Esophagus squamous epithelium (tissue), 5 donors: Measurements from ENCODE around the gene PRR20G. TPM values are rescaled to one million over a fixed set of nuclear protein-coding genes. Genes with fewer than 3 reads are reported as not detected.

Experiments used
- DNase-seq: peaks from one replicate; lab custom pipeline; 2025; lab: John Stamatoyannopoulos, UW
- H3K27ac ChIP-seq, 4 donors: fragments of 200-600 bp; sonication (generic); one replicate each; pipeline ENCODE4 v1.5.1; 2016 to 2019; ENCODE audit warnings: mild to moderate bottlenecking in 1 of 4
- H3K27me3 ChIP-seq, 4 donors: fragments of 200-600 bp; sonication (generic); 1 replicate in 3 of 4; 2 replicates in 1 of 4; pipeline versions ENCODE4 v1.5.1 to v1.6.0; 2017 to 2021; ENCODE audit warnings: antibody characterized with exemption in 1 of 4
- H3K36me3 ChIP-seq, 3 donors: fragments of 200-600 bp; sonication (generic); one replicate each; pipeline ENCODE4 v1.5.1; 2016 to 2019
- H3K4me1 ChIP-seq, 3 donors: fragments of 200-600 bp; sonication (generic); one replicate each; pipeline ENCODE4 v1.5.1; 2017 to 2019
- H3K4me3 ChIP-seq, 4 donors: fragments of 200-600 bp; sonication (generic); 1 replicate in 3 of 4; 2 replicates in 1 of 4; pipeline ENCODE4 v1.5.1; 2016 to 2019; ENCODE audit warnings: mild to moderate bottlenecking in 2 of 4, moderate library complexity in 1 of 4
- H3K9me3 ChIP-seq, 3 donors: fragments of 200-600 bp; sonication (generic); one replicate each; pipeline ENCODE4 v1.5.1; 2016 to 2019
- POLR2A ChIP-seq, 4 donors: fragments of 450-650 bp; IDR thresholded peaks; one replicate each; pipeline ENCODE4 v1.6.1; 2017; ENCODE audit warnings: antibody characterized with exemption in 4 of 4, mild to moderate bottlenecking in 4 of 4, moderate library complexity in 3 of 4
- WGBS, 2 donors: methylation state at CpG; one replicate each; pipeline ENCODE4 v1.1.5; 2018; 5-methylcytosine and 5-hydroxymethylcytosine counted together
- intact Hi-C: fragments of 100-400 bp; cut with DNase I; formaldehyde crosslinking; loops from one replicate; pipeline ENCODE4 v1.15.0; 2022
- total RNA-seq, 4 donors: library from RNA; depleted of rRNA; stranded (reverse); fragments of >200 nt; gene quantifications; one replicate each; pipeline ENCODE4 v1.1.0, GENCODE V29; 2016
- TF ChIP-seq, protein P1 (sequence below), 6 experiments: fragments of 450-650 bp in 4 of 6; fragments of 200-600 bp in 2 of 6; sonication (generic) in 2 of 6; IDR thresholded peaks; one replicate each; pipeline ENCODE4 v1.5.1; 2016 to 2019; ENCODE audit warnings: antibody characterized with exemption in 6 of 6, mild to moderate bottlenecking in 4 of 6, moderate library complexity in 4 of 6
- donor health status: DM: yes; HTN: yes; CAD: no.

The PRR20G gene
- total RNA-seq, 4 donors from 2014 or later = not detected

DNA sequence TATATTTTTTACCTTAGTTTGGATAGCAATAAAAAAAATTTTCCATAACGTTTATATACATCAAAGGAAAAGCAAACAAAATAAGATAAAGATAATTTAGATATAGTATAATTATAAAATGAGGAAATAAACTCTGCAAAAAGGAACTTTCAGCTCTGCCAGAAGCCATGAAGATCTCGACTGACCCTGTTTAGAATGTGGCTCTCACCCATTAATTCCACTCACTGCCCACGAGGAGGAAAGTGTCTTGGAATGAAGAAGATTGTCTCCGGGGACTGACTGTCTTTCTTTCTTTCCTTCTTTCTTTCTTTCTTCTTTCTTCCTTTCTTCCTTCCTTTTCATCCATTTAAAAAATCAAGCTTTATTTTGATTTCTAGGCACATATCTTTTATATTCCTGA is 20.1 kb upstream of the PRR20G start:
- DNase-seq = no peak
- Histone ChIP-seq H3K9me3 (no peaks in the 10 kb centered on the region), H3K27me3 (peaks cover 0 to 51% (median 0%) of the 10 kb centered on the region in 4 donors), H3K4me1 (peaks cover 0 to 12% (median 0%) of the 10 kb centered on the region in 3 donors), H3K27ac (no peak overlapping the region), H3K4me3 (no peak overlapping the region), H3K36me3 (no peaks in the 10 kb centered on the region)
- 46 to 47% methylated on average over 4 of the region's 4 CpGs for whole genome bisulfite sequencing, 2 donors
- intact Hi-C loops = no loop called here
- no peak for TF ChIP-seq POLR2A (IDR thresholded peaks at IDR 0.05)
- TF ChIP-seq, protein P1, sequence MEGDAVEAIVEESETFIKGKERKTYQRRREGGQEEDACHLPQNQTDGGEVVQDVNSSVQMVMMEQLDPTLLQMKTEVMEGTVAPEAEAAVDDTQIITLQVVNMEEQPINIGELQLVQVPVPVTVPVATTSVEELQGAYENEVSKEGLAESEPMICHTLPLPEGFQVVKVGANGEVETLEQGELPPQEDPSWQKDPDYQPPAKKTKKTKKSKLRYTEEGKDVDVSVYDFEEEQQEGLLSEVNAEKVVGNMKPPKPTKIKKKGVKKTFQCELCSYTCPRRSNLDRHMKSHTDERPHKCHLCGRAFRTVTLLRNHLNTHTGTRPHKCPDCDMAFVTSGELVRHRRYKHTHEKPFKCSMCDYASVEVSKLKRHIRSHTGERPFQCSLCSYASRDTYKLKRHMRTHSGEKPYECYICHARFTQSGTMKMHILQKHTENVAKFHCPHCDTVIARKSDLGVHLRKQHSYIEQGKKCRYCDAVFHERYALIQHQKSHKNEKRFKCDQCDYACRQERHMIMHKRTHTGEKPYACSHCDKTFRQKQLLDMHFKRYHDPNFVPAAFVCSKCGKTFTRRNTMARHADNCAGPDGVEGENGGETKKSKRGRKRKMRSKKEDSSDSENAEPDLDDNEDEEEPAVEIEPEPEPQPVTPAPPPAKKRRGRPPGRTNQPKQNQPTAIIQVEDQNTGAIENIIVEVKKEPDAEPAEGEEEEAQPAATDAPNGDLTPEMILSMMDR (IDR thresholded peaks at IDR 0.05) = no peak

DNA sequence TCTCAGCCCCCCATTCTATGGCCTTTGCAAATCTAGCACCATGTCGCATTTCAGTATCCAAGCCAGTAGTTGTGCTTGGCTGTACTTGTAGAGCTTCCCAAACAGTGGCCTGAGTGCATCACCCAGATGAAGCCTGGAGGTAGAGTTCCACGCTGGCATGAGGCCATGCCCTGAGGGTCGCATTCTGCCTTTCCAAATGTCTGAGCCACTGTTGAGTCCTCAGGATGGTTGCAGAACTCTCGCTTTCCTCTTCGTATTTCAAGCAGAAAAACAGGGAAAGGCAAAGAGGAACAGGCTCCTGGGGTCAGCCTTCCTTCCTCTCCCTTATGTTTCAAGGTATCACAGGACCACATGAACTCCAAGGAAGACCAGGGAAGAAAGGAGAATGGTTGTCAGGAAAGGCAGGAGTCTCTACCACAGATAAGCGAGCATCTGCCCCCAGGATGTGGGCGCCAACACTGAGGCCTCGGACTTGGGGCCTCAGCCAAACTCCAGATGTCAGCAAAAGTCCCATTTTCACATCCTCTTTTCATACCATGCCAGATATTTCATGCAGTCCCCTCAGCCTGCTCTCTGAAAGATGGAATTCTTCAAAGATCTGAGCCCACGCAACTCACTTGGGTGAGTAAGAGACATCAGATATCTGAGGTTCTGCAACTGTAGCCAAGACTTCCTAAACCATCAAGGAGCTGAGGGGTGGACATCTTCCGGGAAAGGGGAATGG is 19.4 kb upstream of the PRR20G start:
- TF ChIP-seq POLR2A (IDR thresholded peaks at IDR 0.05) = no peak
- TF ChIP-seq, protein P1 (IDR thresholded peaks at IDR 0.05) = no peak
- H3K4me3 ChIP-seq = no peak overlapping the region
- H3K9me3 ChIP-seq = no peaks in the 10 kb centered on the region
- intact Hi-C loops = no loop called here
- peaks cover 0 to 47% (median 0%) of the 10 kb centered on the region in 4 donors for H3K27me3 ChIP-seq
- H3K36me3 ChIP-seq = no peaks in the 10 kb centered on the region
- 50 to 60% methylated on average over 7 to 10 of the region's 10 CpGs for WGBS, 2 donors
- H3K4me1 ChIP-seq = peaks cover 0 to 12% (median 0%) of the 10 kb centered on the region in 3 donors
- no peak for DNase-seq
- no peak overlapping the region for H3K27ac ChIP-seq

DNA sequence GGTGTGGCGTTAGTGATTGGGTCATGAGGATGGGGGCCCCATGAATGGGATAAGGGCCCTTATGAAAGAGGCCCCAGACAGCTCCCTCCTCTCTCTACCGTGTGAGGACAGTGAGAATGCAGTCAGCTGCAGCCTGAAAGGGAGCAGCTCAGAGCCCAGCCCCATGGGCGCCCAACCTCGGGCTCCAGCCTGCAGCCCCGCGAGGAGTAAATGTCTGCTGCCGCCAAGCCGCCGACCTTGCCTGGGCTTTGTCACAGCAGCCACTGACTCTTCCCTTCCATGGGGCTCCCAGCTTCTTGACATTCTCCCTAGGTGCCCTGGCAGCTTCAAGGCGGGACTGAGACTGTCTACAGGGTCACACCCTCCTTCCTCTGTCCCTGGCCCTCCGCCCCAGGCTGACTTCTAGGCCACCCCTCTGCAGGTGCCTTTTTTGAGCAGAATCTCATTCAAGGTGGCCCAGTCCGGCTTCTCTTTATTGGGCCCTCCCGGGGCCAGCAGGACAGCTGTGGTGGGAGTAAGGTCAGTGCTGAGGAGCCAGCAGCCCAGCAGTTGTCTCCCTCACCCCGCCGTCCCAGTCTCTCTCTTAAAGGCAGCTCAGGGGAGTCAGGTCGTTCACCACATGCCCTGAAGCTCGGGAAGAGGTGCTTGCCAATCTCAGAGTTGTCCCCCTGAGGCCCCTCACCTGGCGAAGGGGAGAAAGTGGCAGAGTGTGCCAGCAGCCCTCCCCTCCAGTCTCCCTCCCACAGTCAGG is 18.7 kb upstream of the PRR20G start:
- no peak overlapping the region for H3K4me3 ChIP-seq
- TF ChIP-seq, protein P1 (IDR thresholded peaks at IDR 0.05) = no peak
- no peak for TF ChIP-seq POLR2A (IDR thresholded peaks at IDR 0.05)
- H3K4me1 ChIP-seq = peaks cover 0 to 12% (median 0%) of the 10 kb centered on the region in 3 donors
- H3K36me3 ChIP-seq = no peaks in the 10 kb centered on the region
- intact Hi-C loops = no loop called here
- H3K27ac ChIP-seq = no peak overlapping the region
- DNase-seq = no peak
- H3K27me3 ChIP-seq = peaks cover 0 to 44% (median 0%) of the 10 kb centered on the region in 4 donors
- H3K9me3 ChIP-seq = no peaks in the 10 kb centered on the region
- 81 to 87% methylated on average over 9 to 15 of the region's 18 CpGs for WGBS, 2 donors

DNA sequence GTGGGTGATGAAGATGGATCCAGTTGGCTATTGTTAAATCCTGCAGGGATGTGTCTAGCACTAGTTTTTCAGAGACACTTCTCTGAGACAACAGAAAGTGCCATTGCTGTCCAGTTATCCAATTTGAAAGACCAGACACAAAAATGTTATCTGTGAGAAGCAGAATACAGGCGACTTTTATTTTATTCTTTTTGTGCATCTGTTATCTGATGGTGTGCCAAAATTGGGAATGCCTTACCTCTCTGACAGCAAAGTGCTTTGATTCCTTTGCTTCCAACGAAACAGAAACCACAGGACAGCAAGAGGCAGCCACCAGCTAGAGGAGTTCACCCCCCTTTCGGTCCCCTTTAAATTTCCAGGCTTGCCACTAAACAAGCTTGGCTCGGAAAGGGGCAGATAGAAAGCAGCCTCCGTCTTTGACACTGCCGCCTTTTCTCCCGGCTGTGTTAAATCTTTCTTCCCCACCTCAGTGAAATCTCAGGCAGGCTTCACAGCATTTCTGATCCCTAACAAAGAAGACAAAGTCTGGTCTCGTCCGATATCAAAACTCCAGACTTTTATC is 17.7 kb upstream of the PRR20G start:
- H3K9me3 ChIP-seq = no peaks in the 10 kb centered on the region

More for the DNA sequence above, 17.7 kb upstream of the PRR20G start:
- intact Hi-C loops = no loop called here
- TF ChIP-seq, protein P1 (IDR thresholded peaks at IDR 0.05) = no peak
- no peak for TF ChIP-seq POLR2A (IDR thresholded peaks at IDR 0.05)
- Histone ChIP-seq H3K4me3 (no peak overlapping the region), H3K4me1 (peaks cover 0 to 12% (median 0%) of the 10 kb centered on the region in 3 donors), H3K27ac (peak overlapping the region in 1 of 4 donors; percentile 76), H3K36me3 (no peaks in the 10 kb centered on the region), H3K27me3 (peaks cover 0 to 43% (median 0%) of the 10 kb centered on the region in 4 donors)
- DNase-seq = no peak
- WGBS, 2 donors = 62 to 68% methylated on average over 9 of the region's 9 CpGs
